Activated CD8-positive, alpha-beta T cell treated with anti-CD3 and anti-CD28 coated beads, Interleukin-2, amount 10 ng/mL, durations not matched to agents 7 days and 5 days (primary cell): ENCODE measurements around the gene DXO. TPM values are rescaled to one million over a fixed set of nuclear protein-coding genes. Genes with fewer than 3 reads are reported as not detected.
"Not testable (repeated sequence)": the region's sequence is repeated elsewhere in the genome, so short reads cannot be mapped to it uniquely, and the experiment has no call there.

Experiments used
- ATAC-seq: fragments of 150-1000 bp; cut with Tn5 transposase; one replicate; pipeline ENCODE4 v1.10.0; 2021; ENCODE audit warnings: moderate library complexity
- CTCF ChIA-PET: fragments of 350-600 bp; sonication (Branson Sonifier 250); formaldehyde crosslinking; loops from one replicate; lab custom pipeline; 2021; ENCODE audit warnings: antibody characterized with exemption; lab: Charles Lee
- POLR2A ChIA-PET: fragments of 350-600 bp; sonication (Branson Sonifier 250); formaldehyde crosslinking; loops from one replicate; lab custom pipeline; 2021; ENCODE audit warnings: antibody characterized with exemption; lab: Charles Lee
- DNase-seq: peaks from one replicate; pipeline ENCODE4 v3.0.0-alpha.2; 2020
- H3K27ac Mint-ChIP-seq: one replicate; pipeline ENCODE4 v1.8.0; 2021; ENCODE audit warnings: mild to moderate bottlenecking, mixed read lengths
- H3K27me3 Mint-ChIP-seq: one replicate; pipeline ENCODE4 v1.8.0; 2021; ENCODE audit warnings: low read depth, mixed read lengths
- H3K36me3 Mint-ChIP-seq: one replicate; pipeline ENCODE4 v1.8.0; 2021; ENCODE audit warnings: low read depth, mixed read lengths
- H3K4me1 Mint-ChIP-seq: one replicate; pipeline ENCODE4 v1.8.0; 2021; ENCODE audit warnings: low read depth, mixed read lengths
- H3K4me3 Mint-ChIP-seq: one replicate; pipeline ENCODE4 v1.8.0; 2021; ENCODE audit warnings: mild to moderate bottlenecking, mixed read lengths
- H3K9me3 Mint-ChIP-seq: one replicate; pipeline ENCODE4 v1.8.0; 2022; ENCODE audit warnings: mixed read lengths; ENCODE audit not compliant: insufficient read depth
- total RNA-seq, 2 experiments: library from RNA; stranded (reverse); gene quantifications; one replicate each; pipeline ENCODE4 v1.2.3, GENCODE V29; 2021

Gene DXO
- total RNA-seq, 2 experiments from 2014 or later: 14.8 to 17.7 TPM

GRCh38 chr6:31978831-31979230 lies 6.9 kb upstream of the DXO start:
- no peak for ATAC-seq
- H3K9me3 Mint-ChIP-seq: no peaks in the 10 kb centered on the region
- no peaks in the 10 kb centered on the region for H3K27me3 Mint-ChIP-seq
- DNase-seq: no peak
- peak overlapping the region; percentile 87 for H3K27ac Mint-ChIP-seq
- CTCF ChIA-PET: no interaction called here
- POLR2A ChIA-PET: no interaction called here
- H3K4me1 Mint-ChIP-seq: peaks cover 20% of the 10 kb centered on the region
- H3K4me3 Mint-ChIP-seq: no peak overlapping the region
- H3K36me3 Mint-ChIP-seq: peaks cover 6% of the 10 kb centered on the region

DNA sequence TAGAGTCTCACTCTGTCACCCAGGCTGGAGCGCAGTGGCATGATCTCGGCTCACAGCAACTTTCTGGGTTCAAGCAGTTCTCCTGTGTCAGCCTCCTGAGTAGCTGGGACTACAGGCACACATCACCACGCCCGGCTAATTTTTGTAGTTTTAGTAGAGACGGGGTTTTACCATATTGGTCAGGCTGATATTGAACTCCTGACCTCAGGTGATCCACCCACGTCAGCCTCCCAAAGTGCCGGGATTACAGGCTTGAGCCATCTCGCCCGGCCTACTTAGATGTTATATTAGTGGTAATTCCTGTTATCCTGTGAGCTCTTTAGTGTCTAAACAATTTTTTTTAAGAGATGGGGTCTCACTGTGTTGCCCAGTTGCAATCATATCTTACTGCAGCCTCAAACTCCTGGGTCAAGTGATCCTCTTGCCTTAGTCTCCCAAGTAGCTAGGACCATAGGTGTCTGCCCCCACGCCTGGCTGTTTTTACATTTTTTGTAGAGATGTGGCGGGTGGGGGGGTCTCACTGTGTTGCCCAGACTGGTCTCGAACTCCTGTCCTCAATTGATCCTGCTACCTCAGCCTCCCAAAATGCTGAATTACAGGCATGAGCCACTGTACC lies 6.0 kb upstream of the DXO start:
- Mint-ChIP-seq H3K36me3 (peaks cover 8% of the 10 kb centered on the region), H3K4me1 (peaks cover 28% of the 10 kb centered on the region), H3K27me3 (no peaks in the 10 kb centered on the region), H3K9me3 (no peaks in the 10 kb centered on the region), H3K27ac (no peak overlapping the region), H3K4me3 (no peak overlapping the region)
- ATAC-seq (no peak), DNase-seq (no peak)
- CTCF ChIA-PET: no interaction called here
- POLR2A ChIA-PET: no interaction called here

DNA sequence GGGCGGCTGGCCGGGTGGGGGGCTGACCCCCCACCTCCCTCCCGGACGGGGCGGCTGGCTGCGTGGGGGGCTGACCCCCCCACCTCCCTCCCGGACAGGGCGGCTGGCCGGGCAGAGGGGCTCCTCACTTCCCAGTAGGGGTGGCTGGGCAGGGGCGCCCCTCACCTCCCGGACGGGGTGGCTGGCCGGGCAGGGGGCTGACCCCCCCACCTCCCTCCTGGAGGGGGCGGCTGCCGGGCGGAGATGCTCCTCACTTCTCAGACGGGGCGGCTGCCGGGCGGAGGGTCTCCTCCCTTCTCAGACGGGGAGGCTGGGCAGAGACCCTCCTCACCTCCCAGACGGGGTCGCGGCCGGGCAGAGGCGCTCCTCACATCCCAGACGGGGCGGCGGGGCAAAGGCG lies 4.1 kb upstream of the DXO start:
- POLR2A ChIA-PET, DNase-seq, CTCF ChIA-PET, H3K27ac Mint-ChIP-seq, ATAC-seq, H3K9me3 Mint-ChIP-seq, H3K27me3 Mint-ChIP-seq, H3K4me3 Mint-ChIP-seq: not testable (repeated sequence)
- Mint-ChIP-seq H3K4me1 (peaks cover 39% of the 10 kb centered on the region), H3K36me3 (peaks cover 11% of the 10 kb centered on the region)

DNA sequence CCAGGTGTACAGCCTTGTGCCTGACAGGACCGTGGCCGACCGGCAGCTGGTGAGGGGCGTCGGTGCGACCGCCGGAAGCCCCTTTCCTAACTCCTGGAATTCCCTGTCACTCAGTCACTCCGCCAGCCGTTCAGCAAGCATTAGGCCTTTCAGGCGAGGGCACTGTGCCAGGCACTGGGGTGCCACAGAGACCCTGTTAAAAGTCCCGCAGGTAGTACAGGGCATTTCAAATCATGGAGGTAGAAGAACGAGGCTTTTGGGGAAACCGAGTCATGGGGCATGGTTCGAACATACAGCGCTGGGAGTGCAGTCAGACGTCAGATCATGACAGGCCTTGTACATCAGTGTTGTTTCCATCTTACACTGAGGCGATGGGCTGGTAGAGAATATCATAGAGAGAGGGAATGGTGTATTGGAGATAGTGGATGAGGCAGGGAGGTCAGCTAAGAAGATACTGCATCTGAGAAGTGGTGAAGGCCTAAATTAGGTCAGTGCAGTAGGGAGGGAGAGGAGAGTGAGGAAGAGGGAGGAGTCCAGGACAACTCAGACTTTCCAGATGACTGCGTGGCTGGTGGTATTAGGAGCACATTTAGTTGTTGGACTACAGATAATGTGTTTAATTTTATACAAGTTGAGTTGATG lies 892 bp upstream of the DXO start:
- peak overlapping the region; percentile 95 for H3K4me3 Mint-ChIP-seq
- ChIA-PET CTCF (interaction anchor here (2.6 to 2.7 kb wide), 2 partner anchors 14 to 21 kb away, joined by 14 read pairs; partner anchors contain the start of genes NELFE and SKIC2), POLR2A (interaction anchor here (1.5 to 6.0 kb wide), 4 partner anchors 11 to 320 kb away, joined by 4 to 68 read pairs (median 8); partner anchors contain the start of genes BAG6, NELFE and SKIC2)
- peak overlapping the region; percentile 100 for H3K27ac Mint-ChIP-seq
- DNase-seq (no peak), ATAC-seq (no peak)
- H3K4me1 Mint-ChIP-seq: peaks cover 37% of the 10 kb centered on the region
- H3K36me3 Mint-ChIP-seq: peaks cover 25% of the 10 kb centered on the region
- no peaks in the 10 kb centered on the region for H3K9me3 Mint-ChIP-seq
- H3K27me3 Mint-ChIP-seq: no peaks in the 10 kb centered on the region

DNA sequence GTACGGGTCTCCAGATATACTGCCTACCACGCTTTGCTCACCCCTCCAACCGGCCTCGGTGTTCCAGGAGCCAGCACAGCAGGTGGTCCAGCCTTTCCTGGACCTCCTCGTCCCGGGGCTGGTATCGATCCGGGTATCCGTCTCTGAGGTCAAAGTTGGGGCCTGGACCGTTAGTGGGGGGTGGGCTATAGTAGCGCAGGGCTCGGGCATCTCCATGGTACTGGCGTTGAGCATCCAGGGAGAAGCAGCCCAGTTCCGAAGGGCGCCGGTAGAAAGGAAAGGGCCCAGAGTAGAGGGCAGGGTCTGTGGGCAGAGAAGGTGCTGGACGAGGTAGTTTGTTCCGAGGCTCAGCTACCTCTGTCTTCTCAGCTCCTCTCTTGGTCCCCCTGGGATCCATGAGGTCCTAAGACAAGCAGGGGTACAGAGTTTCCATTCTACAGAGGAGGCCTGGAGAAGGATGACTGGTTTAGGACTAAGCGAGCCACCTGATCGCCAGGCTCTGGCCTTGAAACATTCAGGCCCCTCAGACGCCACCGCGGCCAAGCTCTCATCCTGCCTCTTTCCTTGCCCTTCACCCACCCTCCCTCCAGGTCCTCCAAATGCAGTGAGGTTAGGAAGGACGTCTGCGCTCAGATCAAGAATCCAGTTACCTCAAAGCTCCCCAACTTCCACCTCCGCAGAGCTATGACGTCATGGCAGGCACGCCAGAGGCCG lies 502 bp downstream of the DXO start:
- ATAC-seq (no peak), DNase-seq (no peak)
- H3K4me3 Mint-ChIP-seq: peak overlapping the region; percentile 95
- CTCF ChIA-PET: interaction anchor here (1.0 to 2.6 kb wide), 5 partner anchors 13 to 224 kb away, joined by 3 to 15 read pairs (median 4); partner anchors contain the start of genes NELFE, NEU1 and SKIC2
- peaks cover 37% of the 10 kb centered on the region for H3K4me1 Mint-ChIP-seq
- POLR2A ChIA-PET: interaction anchor here (0.8 to 6.0 kb wide), 16 partner anchors 8 to 1001 kb away, joined by 3 to 68 read pairs (median 4); partner anchors contain the start of genes BAG6, EHMT2, NELFE and PBX2
- no peaks in the 10 kb centered on the region for H3K27me3 Mint-ChIP-seq
- peaks cover 36% of the 10 kb centered on the region for H3K36me3 Mint-ChIP-seq
- H3K27ac Mint-ChIP-seq: peak overlapping the region; percentile 100
- no peaks in the 10 kb centered on the region for H3K9me3 Mint-ChIP-seq

GRCh38 chr6:31970604-31971271 lies 1.2 kb downstream of the DXO start:
- Mint-ChIP-seq H3K27me3 (no peaks in the 10 kb centered on the region), H3K4me3 (peak overlapping the region; percentile 95), H3K4me1 (peaks cover 37% of the 10 kb centered on the region), H3K9me3 (no peaks in the 10 kb centered on the region), H3K27ac (peak overlapping the region; percentile 100), H3K36me3 (peaks cover 39% of the 10 kb centered on the region)
- ChIA-PET CTCF (interaction anchor here (1.4 to 2.6 kb wide), 4 partner anchors 12 to 225 kb away, joined by 3 to 15 read pairs (median 9); partner anchors contain the start of genes NELFE and SKIC2), POLR2A (interaction anchor here (0.8 to 6.0 kb wide), 8 partner anchors 9 to 318 kb away, joined by 3 to 68 read pairs (median 4); partner anchors contain the start of genes ATF6B, BAG6, NELFE and SKIC2)
- DNase-seq: no peak
- ATAC-seq: no peak

DNA sequence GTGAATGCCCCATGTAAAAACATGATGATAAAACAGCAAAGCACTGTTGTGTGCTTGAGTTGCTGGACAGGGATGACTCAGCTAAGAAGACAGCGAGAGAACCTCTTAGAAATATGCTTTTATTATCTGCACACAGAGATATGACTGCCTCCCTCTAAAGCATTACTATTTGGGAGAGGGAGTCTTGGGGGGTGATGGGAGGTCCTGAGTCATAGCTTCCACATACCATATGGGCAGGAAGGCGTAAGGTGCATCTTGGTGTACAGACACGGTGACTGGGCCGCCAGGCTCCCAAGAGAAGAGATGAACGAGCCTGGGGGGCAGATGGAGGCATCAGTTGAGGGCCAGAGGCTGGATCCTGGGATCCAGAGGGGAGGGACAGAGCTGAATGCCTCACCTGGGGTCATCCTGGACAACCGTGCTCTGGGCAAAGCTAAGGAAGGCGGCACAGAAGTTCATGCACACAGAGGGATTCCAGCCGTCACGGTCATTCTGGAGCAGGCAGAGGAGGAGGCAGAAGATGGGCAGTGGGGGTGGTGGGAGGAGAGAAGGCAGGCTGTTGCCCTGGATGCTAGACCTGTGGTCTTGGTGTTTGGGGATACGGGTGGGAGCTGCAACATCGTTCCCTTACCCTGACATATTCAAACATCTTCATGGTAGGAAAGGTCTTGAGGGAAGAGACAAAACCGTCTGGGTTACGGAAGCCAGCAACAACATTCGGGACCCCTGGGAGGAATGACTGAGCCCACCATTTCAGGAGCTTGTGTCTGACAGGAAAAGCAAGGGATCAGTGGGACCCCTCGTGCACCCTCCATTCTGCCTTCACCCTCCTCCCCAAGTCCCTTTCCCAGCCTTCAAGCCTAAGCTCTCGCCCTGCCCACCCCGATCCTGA lies 2.0 kb downstream of the DXO start:
- Mint-ChIP-seq H3K4me3 (peak overlapping the region; percentile 95), H3K27me3 (no peaks in the 10 kb centered on the region), H3K9me3 (no peaks in the 10 kb centered on the region), H3K4me1 (peaks cover 37% of the 10 kb centered on the region), H3K27ac (peak overlapping the region; percentile 100), H3K36me3 (peaks cover 40% of the 10 kb centered on the region)
- ATAC-seq (no peak), DNase-seq (no peak)
- CTCF ChIA-PET: interaction anchor here (2.6 kb wide), 1 partner anchor 11 kb away, joined by 14 read pairs; the partner anchor contains the start of genes NELFE and SKIC2
- POLR2A ChIA-PET: interaction anchor here (0.8 to 6.0 kb wide), 5 partner anchors 8 to 158 kb away, joined by 3 to 68 read pairs (median 4); partner anchors contain the start of genes ATF6B, NELFE and SKIC2

DNA sequence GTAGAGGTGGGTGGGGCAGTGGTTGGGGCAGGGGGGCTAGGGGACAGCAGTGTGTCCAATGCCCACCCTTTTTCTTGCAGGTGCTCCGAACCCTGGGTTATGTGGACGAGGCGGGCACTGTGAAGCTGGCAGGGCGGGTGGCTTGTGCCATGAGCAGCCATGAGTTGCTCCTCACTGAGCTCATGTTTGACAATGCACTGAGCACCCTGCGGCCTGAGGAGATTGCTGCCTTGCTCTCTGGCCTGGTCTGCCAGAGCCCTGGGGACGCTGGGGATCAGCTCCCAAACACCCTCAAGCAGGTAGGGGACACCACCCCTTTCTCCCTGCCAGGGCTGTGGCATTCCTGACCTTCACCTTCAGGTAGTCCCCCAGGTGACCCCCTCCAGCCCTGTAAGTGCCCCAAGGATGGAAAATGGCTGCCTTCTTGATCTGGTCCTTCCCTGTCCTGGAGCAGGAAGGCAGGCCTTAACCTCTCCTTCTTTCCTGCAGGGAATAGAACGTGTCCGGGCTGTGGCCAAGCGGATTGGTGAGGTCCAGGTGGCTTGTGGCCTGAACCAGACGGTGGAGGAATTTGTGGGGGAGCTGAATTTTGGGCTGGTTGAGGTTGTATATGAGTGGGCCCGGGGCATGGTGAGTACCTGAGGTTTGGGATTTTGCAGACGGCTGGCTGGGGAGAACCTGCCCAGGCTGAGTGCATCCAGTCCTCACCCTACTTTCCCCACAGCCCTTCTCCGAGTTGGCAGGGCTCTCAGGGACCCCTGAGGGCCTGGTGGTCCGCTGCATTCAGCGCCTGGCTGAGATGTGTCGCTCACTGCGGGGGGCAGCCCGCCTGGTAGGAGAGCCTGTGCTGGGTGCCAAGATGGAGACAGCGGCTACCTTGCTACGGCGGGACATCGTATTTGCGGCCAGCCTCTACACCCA lies 2.9 kb downstream of the DXO start:
- ATAC-seq: no peak
- H3K9me3 Mint-ChIP-seq: no peaks in the 10 kb centered on the region
- H3K36me3 Mint-ChIP-seq: peaks cover 45% of the 10 kb centered on the region
- H3K27ac Mint-ChIP-seq: peak overlapping the region; percentile 100
- no peak for DNase-seq
- H3K27me3 Mint-ChIP-seq: no peaks in the 10 kb centered on the region
- ChIA-PET POLR2A (interaction anchor here (6.0 kb wide), 1 partner anchor 10 kb away, joined by 68 read pairs; the partner anchor contains the start of genes NELFE and SKIC2), CTCF (no interaction called here)
- H3K4me1 Mint-ChIP-seq: peaks cover 35% of the 10 kb centered on the region
- H3K4me3 Mint-ChIP-seq: no peak overlapping the region

DNA sequence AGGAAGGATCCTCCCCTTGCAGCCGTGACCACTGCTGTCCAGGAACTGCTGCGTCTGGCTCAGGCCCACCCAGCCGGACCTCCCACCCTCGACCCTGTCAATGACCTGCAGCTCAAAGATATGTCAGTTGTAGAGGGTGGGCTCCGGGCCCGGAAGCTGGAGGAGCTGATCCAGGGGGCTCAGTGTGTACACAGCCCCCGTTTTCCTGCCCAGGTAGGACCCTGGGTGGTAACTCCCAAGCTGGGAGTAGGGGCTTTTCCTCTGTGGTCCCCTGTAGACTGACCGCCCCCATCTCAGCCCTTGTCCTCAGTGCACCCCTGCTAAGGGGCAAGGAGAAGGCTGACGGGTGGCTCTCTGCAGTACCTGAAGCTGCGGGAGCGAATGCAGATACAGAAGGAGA lies 3.6 kb downstream of the DXO start:
- no peaks in the 10 kb centered on the region for H3K27me3 Mint-ChIP-seq
- H3K4me3 Mint-ChIP-seq: no peak overlapping the region
- peaks cover 47% of the 10 kb centered on the region for H3K36me3 Mint-ChIP-seq
- peaks cover 29% of the 10 kb centered on the region for H3K4me1 Mint-ChIP-seq
- H3K27ac Mint-ChIP-seq: no peak overlapping the region
- ChIA-PET CTCF (no interaction called here), POLR2A (interaction anchor here (6.0 kb wide), 1 partner anchor 10 kb away, joined by 68 read pairs; the partner anchor contains the start of genes NELFE and SKIC2)
- no peaks in the 10 kb centered on the region for H3K9me3 Mint-ChIP-seq
- ATAC-seq (no peak), DNase-seq (no peak)

DNA sequence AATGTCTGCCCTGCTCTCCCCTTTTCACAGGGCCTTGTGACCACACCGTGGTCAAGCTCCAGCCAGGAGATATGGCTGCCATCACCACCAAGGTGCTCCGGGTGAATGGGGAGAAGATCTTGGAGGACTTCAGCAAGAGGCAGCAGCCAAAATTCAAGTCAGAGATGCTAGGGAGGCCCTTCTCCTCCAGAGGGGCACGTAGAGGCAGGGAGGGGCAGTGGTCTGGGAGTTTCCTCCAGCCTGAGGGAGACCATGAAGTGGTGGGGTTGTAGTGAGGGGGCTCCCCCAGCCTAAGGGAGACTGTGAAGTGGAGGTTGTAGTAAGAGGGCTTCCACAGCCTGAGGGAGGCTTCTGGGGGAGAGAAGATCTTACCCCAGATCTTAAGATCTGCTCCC lies 4.0 kb downstream of the DXO start:
- ChIA-PET CTCF (no interaction called here), POLR2A (no interaction called here)
- ATAC-seq (no peak), DNase-seq (no peak)
- Mint-ChIP-seq H3K4me3 (no peak overlapping the region), H3K9me3 (no peaks in the 10 kb centered on the region), H3K36me3 (peaks cover 51% of the 10 kb centered on the region), H3K27ac (no peak overlapping the region), H3K27me3 (no peaks in the 10 kb centered on the region), H3K4me1 (peaks cover 25% of the 10 kb centered on the region)
